GM12873 (cell line): ENCODE measurements around the gene BCL2L15.

Source experiments
- CTCF ChIP-seq: IDR thresholded peaks from 2 replicates; pipeline ENCODE4 v1.5.1; 2012; ENCODE audit warnings: low read depth, mild to moderate bottlenecking, moderate library complexity, low read length, control low read depth; ENCODE audit not compliant: insufficient read depth; ENCODE audit errors: missing control alignments

BCL2L15 gene

DNA sequence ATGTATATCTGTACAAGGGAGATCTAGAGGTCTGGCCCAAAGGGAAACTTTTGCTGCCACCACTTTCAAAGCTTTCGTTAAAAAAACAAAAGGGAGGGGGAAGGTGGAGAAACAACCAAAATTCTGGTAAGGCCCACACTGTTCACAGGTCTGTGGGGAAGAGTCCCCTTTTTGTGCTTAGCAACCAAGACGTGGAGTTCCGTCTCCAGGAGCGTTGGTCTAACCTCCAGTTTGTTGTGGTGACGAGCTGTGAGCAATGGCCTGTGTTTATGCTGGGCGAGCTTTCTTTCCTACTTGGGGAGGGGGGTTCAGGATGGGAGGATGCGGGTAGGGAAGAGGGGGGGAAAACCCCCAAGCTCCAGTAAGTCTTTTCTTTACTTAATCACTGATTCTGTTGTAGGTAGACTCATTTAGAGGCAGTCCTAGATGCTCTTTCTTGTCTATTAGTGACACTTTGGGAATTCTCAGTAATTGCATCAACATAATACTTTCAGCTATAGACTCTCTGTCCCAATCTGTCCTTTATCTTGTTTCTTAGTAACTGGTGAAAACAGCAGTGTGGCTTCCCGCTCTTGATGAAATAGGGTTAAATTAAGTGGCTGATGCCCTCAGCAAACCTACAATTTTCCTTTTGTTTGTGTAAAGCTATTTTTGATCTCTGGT, 43.2 kb upstream of the BCL2L15 start:
- no peak for TF ChIP-seq CTCF

DNA sequence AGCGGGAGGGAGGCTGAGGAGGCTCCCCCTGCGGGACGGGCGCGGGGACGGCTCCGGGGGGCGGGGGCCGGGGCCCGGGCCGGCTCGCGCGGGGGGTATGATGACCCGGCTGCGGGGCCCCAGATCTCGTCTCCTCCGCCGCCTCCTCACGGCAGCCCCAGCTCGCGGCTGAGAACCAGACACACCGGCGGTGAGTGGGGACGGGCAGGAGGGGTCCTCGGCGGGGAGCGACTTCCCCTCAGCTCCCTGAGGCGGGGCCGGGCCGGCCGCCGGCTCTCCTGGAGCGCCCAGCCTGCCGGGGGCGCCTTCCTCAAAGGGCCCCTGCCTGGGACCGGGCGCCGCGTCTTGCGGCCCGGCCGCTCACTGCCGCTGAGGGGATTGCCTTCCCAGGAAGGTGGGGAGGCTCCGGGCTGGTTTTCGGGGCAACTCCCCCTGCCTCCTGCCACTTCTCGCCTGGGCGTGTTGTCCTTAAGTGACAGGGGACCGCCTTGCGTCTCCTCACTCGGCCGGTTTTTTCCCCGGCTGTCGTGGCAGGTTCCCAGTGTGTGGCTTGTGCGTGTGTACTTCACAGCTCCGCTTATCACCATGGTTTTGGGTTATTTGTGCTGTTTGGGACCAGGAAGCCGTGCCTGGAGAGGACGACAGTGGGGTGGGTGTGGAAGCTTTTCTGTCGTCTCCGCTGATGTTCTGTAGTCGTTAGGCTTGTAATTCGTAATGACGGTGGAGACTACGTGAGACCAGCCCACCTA, 42.5 kb upstream of the BCL2L15 start:
- peak; percentile 21 for TF ChIP-seq CTCF

DNA sequence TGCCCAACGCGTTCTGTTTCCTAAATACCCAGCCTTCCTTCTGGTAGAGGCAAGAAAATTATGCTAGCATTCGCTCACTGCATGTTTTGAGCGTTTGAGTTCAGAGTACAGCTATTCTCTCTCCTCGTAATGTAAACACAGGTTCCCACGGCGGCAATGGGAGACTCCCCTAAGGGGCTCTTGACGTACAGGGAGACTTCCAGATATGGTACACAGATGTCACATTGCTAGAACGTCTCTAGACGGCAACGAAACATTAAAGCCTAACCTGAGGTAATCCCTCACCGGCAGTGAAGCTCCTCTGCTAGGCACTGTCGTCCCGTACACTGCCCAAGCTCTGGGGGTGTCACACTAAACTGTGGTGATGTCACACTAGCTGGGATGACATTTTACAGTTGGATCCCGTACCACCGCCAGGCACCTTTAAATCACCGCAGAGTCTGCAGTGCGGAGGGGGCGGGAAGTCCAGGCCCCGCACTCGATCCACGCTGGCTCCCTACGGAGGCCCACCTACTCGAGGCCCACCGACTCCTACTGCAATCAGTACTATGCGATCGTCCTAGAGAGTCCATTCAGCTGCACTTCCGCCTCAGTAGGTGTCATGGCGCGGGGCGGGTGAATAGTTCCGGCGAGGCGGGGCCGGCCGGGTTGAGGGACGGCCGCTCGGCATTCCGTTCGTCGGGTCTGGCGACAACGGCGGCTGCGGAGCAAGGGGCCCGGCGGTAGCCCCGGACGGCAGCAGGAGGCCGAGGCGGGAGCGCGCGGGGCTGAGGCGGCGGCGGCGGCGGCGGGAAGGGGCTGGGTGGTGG, 41.8 kb upstream of the BCL2L15 start, which contains the start of gene HIPK1:
Gene HIPK1, plus strand, starts transcription at position 384 of the 809 bp plus-strand sequence.
- no peak for TF ChIP-seq CTCF

GRCh38 chr1:113928187-113928930, 41.0 kb upstream of the BCL2L15 start:
- no peak for TF ChIP-seq CTCF

GRCh38 chr1:113924473-113924872, 37.1 kb upstream of the BCL2L15 start:
- TF ChIP-seq CTCF: no peak

- no peak for TF ChIP-seq CTCF
Observed at GRCh38 chr1:113922957-113923356, 35.6 kb upstream of the BCL2L15 start.
